Measurements from ENCODE around the gene ACTR2.

DNA sequence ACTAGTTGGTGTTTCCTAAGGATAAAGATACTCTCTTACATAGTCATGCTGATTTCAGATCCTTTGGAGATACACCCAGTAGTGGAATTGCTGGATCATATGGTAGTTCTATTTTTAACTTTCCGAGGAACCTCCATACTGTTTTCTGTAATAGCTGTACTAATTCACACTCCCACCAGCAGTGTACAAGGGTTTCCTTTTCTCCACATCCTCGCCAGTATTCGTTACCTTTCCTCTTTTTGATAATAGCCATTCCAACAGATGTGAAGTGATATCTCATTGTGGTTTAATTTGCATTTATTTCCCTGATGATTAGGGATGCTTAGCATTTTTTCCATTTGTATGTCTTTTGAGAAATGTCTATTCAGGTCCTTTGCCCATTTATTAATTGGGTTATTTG, 34.0 kb downstream of the ACTR2 start:
- TF ChIP-seq, protein P1, sequence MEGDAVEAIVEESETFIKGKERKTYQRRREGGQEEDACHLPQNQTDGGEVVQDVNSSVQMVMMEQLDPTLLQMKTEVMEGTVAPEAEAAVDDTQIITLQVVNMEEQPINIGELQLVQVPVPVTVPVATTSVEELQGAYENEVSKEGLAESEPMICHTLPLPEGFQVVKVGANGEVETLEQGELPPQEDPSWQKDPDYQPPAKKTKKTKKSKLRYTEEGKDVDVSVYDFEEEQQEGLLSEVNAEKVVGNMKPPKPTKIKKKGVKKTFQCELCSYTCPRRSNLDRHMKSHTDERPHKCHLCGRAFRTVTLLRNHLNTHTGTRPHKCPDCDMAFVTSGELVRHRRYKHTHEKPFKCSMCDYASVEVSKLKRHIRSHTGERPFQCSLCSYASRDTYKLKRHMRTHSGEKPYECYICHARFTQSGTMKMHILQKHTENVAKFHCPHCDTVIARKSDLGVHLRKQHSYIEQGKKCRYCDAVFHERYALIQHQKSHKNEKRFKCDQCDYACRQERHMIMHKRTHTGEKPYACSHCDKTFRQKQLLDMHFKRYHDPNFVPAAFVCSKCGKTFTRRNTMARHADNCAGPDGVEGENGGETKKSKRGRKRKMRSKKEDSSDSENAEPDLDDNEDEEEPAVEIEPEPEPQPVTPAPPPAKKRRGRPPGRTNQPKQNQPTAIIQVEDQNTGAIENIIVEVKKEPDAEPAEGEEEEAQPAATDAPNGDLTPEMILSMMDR (IDR thresholded peaks at IDR 0.05; ENCODE audit: low read depth, low read length) = no peak
- TF ChIP-seq POLR2A (IDR thresholded peaks at IDR 0.05; ENCODE audit: extremely low read depth, insufficient read length) = no peak
